Activated B cell treated with CpG ODN at 0.5 μM for 24 hours (primary cell): ENCODE data around the gene PNRC2. TPM values are rescaled to one million over a fixed set of nuclear protein-coding genes. Genes with fewer than 3 reads are reported as not detected.
"Not testable (repeated sequence)": the region's sequence is repeated elsewhere in the genome, so short reads cannot be mapped to it uniquely, and the experiment has no call there.

Experiments used
- ATAC-seq: fragments of 200-7000 bp; cut with Tn5 transposase; one replicate; pipeline ENCODE4 v1.10.0; 2021; ENCODE audit warnings: low read depth, mild to moderate bottlenecking, moderate library complexity
- CTCF ChIA-PET: fragments of 350-600 bp; sonication (Branson Sonifier 250); formaldehyde crosslinking; loops from one replicate; lab custom pipeline; 2021; ENCODE audit warnings: antibody characterized with exemption; lab: Charles Lee
- POLR2A ChIA-PET: fragments of 350-600 bp; sonication (Branson Sonifier 250); formaldehyde crosslinking; loops from one replicate; lab custom pipeline; 2021; ENCODE audit warnings: antibody characterized with exemption; lab: Charles Lee
- DNase-seq: peaks from one replicate; pipeline ENCODE4 v3.0.0; 2022
- H3K27ac Mint-ChIP-seq: one replicate; pipeline ENCODE4 v1.8.0; 2020; ENCODE audit warnings: mixed read lengths
- H3K27me3 Mint-ChIP-seq: one replicate; pipeline ENCODE4 v1.8.0; 2021; ENCODE audit warnings: mixed read lengths
- H3K36me3 Mint-ChIP-seq: one replicate; pipeline ENCODE4 v1.8.0; 2021; ENCODE audit warnings: low read depth, mixed read lengths
- H3K4me1 Mint-ChIP-seq: one replicate; pipeline ENCODE4 v1.8.0; 2021; ENCODE audit warnings: mixed read lengths
- H3K4me3 Mint-ChIP-seq: one replicate; pipeline ENCODE4 v1.8.0; 2020; ENCODE audit warnings: mild to moderate bottlenecking, mixed read lengths
- H3K9me3 Mint-ChIP-seq: one replicate; pipeline ENCODE4 v1.8.0; 2020; ENCODE audit warnings: mixed read lengths
- CTCF ChIP-seq: fragments of 200-600 bp; IDR thresholded peaks from one replicate; pipeline ENCODE4 v1.8.0; 2022; ENCODE audit warnings: antibody characterized with exemption, mild to moderate bottlenecking
- intact Hi-C: fragments of 100-400 bp; cut with micrococcal nuclease; formaldehyde crosslinking; loops from one replicate; pipeline ENCODE4 v1.15.1; 2024
- total RNA-seq: library from RNA; stranded (reverse); gene quantifications from 2 replicates; pipeline ENCODE4 v1.2.3, GENCODE V29; 2022

The PNRC2 gene
- total RNA-seq, 1 donor from 2014 or later = 184 TPM

- POLR2A ChIA-PET = no interaction called here
- Mint-ChIP-seq H3K27ac (no peak overlapping the region), H3K36me3 (no peaks in the 10 kb centered on the region), H3K4me3 (no peak overlapping the region), H3K9me3 (no peaks in the 10 kb centered on the region), H3K27me3 (peaks cover 22% of the 10 kb centered on the region), H3K4me1 (no peaks in the 10 kb centered on the region)
- TF ChIP-seq CTCF = no peak
- intact Hi-C loops = no loop called here
- CTCF ChIA-PET = no interaction called here
- ATAC-seq = no peak
- DNase-seq = no peak
Measured at GRCh38 chr1:24010650-24011049, 51.0 kb downstream of the PNRC2 start.

- H3K4me1 Mint-ChIP-seq, POLR2A ChIA-PET, H3K36me3 Mint-ChIP-seq, H3K4me3 Mint-ChIP-seq, DNase-seq, intact Hi-C loops, CTCF ChIA-PET, H3K27ac Mint-ChIP-seq, ATAC-seq, H3K9me3 Mint-ChIP-seq: not testable (repeated sequence)
- peaks cover 19% of the 10 kb centered on the region for H3K27me3 Mint-ChIP-seq
Measured at GRCh38 chr1:24012878-24013277, 53.2 kb downstream of the PNRC2 start.

Other genes with a start within 250 kb of the PNRC2 start
- 70.2 and 72.6 TPM in 2 replicates for gene ELOA, start 216.4 kb upstream of the PNRC2 start, total RNA-seq
- gene PITHD1, start 181.4 kb upstream of the PNRC2 start, total RNA-seq = 58.7 and 63.3 TPM in 2 replicates
- 75.8 and 81.6 TPM in 2 replicates for gene LYPLA2, start 168.7 kb upstream of the PNRC2 start, total RNA-seq
- gene GALE, start 159.1 kb upstream of the PNRC2 start, total RNA-seq = 15.9 and 16.4 TPM in 2 replicates
- gene HMGCL, start 134.4 kb upstream of the PNRC2 start, total RNA-seq = 21.0 and 30.7 TPM in 2 replicates
- 9.5 and 10.7 TPM in 2 replicates for gene FUCA1, start 91.5 kb upstream of the PNRC2 start, total RNA-seq
- gene CNR2, start 46.5 kb upstream of the PNRC2 start, total RNA-seq = 44.5 and 51.0 TPM in 2 replicates
- 168 and 192 TPM in 2 replicates for gene SRSF10, start 20.5 kb downstream of the PNRC2 start, total RNA-seq
- gene MYOM3, start 152.3 kb downstream of the PNRC2 start, total RNA-seq = not detected in 2 replicates
- 0.09 TPM in 1 of 2 replicates, not detected in the other for gene IL22RA1, start 183.3 kb downstream of the PNRC2 start, total RNA-seq
- 38.6 and 39.2 TPM in 2 replicates for gene IFNLR1, start 227.5 kb downstream of the PNRC2 start, total RNA-seq